Dermis blood vessel endothelial cell (primary cell): ENCODE measurements around the gene SPATA25. TPM values are rescaled to one million over a fixed set of nuclear protein-coding genes. Genes with fewer than 3 reads are reported as not detected.
"Not testable (repeated sequence)": the region's sequence is repeated elsewhere in the genome, so short reads cannot be mapped to it uniquely, and the experiment has no call there.

Experiments
- DNase-seq: peaks from one replicate; pipeline ENCODE4 v3.0.0; 2010
- total RNA-seq: library from RNA; depleted of rRNA; stranded (reverse); fragments of >200 nt; gene quantifications from 2 replicates; pipeline ENCODE4 v1.2.3, GENCODE V29; 2014

SPATA25 gene
- total RNA-seq, 1 donor from 2014 or later, result 1.2 TPM

DNA sequence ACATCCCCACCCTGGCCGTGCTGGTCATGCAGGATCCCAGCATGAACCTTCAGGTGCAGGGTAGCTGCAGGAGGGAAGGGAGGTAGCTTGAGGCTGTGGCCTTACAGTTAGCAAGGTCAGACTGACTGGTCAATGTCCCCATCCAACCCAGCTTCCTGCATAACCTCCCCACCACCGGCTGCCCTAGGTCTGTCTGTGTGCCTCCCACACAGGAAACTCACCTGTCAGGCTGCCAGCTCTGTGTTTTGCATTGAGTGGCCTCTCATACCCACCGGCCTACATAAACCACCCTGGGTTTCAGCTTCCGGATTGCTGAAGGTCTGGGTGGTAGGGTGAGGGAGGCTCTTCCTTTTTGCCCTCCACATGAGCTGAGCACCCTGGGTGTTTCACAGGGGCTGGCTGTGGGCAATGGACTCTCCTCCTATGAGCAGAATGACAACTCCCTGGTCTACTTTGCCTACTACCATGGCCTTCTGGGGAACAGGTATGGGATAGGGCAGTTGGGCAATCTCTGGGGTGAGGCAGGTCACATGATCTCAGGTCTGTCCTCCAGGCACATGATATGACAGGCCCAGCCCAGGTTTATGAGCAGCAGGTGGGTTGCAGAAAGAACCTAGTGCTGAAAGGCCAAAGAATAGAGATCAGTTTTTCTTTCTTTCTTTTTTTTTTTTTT is 5.5 kb upstream of the SPATA25 start:
- no peak for DNase-seq

DNA sequence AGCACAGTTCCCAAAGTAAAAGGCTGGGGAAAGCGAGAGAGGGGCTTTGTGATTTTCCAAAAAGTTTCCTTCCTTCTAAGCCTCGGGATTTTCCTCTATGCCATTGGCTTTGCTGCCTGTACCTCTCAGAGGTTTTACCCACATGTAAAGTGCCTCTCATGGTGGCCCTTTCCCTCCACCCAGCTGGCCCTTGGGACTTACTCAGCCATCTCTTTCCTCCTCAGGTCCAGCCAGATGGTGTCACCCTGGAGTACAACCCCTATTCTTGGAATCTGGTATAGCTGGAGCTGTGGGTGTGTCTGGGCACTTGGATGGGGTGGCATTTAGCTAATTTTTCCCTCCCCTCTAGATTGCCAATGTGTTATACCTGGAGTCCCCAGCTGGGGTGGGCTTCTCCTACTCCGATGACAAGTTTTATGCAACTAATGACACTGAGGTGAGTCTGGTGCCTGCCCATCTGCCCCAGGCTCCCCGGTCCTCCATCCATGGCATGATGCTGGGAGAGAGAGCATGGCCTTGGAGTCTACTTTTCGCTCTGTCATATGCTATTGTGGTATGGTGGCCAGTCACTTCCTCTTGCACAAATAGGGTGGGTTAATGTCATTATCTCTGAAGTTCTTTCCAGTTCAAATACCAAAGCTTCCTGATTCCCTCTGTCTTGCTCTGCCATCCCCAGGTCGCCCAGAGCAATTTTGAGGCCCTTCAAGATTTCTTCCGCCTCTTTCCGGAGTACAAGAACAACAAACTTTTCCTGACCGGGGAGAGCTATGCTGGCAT is 4.8 kb upstream of the SPATA25 start:
- peak; percentile 42 for DNase-seq

DNA sequence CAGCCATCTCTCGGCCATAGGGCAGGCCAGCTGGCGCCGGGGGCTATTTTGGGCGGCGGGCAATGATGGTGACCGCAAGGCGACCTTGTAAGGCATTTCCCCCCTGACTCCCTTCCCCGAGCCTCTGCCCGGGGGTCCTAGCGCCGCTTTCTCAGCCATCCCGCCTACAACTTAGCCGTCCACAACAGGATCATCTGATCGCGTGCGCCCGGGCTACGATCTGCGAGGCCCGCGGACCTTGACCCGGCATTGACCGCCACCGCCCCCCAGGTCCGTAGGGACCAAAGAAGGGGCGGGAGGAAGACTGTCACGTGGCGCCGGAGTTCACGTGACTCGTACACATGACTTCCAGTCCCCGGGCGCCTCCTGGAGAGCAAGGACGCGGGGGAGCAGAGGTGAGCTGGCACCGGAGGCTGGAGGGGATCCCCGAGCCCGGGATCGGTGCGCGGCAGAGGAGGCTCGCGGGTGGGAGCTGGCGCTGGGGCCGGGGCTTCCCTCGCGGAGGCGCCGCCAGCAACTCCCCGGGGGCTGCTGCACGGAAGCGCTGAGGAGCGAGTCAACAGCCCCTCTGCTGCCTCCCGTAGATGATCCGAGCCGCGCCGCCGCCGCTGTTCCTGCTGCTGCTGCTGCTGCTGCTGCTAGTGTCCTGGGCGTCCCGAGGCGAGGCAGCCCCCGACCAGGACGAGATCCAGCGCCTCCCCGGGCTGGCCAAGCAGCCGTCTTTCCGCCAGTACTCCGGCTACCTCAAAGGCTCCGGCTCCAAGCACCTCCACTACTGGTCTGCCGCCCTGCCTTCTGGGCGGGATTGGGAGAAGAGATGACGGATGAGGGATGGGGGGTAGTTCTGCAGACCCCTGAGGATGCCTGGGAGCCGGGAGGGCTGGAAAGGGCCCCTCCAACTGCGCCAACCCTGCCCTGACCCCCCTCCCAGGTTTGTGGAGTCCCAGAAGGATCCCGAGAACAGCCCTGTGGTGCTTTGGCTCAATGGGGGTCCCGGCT is 3.9 kb upstream of the SPATA25 start, which contains the start of the genes CTSA and NEURL2:
Gene CTSA (plus strand): TSS at position 351 of the 999 bp plus-strand sequence. CDS start 234 bp downstream, at position 585.
Gene NEURL2 (minus strand): TSS at position 224 of the 999 bp plus-strand sequence. CDS start 217 bp downstream, at position 7.
- DNase-seq, result peak; percentile 94

DNA sequence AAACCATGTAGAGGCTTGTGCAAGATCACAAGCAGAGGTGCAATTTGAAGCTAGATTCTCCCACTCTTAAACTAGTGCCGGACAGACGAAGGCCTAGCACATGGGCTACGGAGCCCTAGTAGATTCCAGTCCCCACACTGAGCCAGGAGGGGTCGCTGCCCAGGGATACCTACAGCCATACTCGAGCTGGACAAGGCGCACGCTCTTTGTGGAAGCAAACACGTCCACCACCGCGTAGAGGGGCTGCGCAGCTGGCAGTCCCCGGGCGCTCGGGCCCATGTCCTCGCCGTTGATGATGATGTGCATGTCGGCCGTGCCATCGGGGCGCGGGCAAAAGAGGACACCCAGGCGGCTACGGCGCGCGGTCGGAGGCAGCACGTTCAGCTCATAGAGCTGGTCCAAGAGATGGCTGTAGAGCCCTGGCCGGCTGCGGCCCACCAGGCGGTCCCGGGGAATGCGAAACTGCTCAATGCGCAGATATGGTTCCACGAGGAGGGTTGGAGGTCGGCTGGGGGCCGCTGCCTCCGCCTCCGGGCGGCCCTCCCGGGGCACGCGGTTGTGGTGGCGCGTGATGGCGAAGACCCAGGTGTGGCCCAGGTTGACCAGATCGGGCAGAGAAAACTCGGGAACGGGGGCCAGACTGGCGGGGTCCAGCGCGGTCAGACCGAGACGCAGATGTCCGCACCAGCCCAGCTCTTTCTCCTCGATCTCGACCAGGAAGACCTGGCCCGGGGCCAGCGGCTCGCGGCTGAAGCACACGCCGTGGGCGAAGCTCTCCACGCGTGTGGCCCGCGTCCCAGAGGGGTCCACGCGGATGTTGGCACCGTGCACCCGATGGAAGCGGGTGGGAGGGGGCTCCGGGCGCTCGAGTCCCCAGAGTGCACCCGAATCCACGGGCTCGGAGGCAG is 2.9 kb upstream of the SPATA25 start:
- DNase-seq, result peak; percentile 95

DNA sequence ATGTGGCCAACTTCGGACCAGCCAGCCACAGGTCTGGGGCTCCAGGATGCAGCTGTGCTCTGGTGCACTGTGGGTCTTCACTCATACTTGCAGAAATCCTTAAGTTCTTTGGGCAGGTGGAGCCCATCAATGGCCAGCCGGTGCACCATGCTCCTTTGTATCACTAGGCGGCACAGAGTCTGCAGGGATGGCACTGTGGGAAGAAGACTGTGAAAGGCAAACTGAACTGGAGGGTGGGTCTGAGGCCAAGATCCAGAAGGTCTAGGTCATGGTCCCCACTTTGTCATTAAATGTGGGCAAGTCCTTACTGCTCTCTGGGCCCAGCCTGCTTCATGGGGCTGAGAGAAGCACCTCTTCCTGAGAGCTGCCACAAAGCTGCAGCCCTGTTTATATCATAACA is 1.3 kb upstream of the SPATA25 start:
- no peak for DNase-seq

DNA sequence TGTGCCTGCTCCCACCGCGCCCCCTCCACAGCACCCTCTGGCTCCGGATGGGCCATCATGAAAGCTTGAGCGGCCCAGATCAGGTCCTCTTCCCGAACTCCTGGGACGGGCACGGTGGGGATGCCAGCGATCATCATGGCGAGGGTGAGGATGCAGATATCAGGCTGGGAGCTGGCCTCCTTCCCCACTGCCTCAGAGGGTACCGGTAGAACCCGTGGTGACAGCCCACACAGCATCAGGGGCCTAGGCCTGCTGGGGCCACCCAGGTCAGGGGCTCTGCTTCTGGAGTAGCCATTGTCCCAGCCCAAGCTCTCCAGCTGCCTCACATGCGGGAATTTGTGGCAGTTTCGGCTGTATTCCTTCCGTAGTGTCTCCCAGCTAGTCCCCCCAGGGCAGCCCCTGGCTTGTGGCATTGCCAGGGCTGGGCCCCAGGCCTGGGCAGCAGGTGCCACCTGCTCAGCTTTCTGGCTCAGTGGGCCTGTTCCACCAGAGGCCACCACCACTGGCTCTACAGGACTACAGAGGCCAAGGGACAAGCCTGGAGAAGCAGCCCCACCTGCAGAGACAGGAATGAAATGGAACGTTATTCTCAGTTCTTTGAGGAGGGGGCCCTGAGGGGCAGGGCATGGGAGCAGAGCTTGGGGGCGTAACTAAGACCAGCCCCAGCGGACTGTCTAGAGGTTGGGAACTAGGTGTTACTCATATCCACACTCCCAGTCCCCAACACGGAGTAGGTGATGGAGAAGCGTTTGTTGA is 654 bp downstream of the SPATA25 start:
- no peak for DNase-seq

DNA sequence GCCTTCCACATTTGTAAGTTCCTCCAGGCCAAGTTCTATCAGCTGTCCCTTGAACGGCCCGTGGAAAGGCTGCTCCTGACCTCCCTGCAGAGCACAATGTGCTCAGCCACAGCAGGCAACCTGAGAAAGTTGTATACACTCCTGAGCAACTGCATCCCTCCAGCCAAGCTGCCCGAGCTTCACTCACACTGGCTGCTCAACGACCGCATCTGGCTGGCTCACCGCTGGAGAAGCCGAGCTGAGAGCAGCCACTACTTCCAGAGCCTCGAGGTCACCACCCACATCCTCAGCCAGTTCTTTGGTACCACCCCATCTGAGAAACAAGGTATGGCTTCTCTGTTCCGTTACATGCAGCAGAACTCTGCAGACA is 4.3 kb downstream of the SPATA25 start:
- no peak for DNase-seq

DNA sequence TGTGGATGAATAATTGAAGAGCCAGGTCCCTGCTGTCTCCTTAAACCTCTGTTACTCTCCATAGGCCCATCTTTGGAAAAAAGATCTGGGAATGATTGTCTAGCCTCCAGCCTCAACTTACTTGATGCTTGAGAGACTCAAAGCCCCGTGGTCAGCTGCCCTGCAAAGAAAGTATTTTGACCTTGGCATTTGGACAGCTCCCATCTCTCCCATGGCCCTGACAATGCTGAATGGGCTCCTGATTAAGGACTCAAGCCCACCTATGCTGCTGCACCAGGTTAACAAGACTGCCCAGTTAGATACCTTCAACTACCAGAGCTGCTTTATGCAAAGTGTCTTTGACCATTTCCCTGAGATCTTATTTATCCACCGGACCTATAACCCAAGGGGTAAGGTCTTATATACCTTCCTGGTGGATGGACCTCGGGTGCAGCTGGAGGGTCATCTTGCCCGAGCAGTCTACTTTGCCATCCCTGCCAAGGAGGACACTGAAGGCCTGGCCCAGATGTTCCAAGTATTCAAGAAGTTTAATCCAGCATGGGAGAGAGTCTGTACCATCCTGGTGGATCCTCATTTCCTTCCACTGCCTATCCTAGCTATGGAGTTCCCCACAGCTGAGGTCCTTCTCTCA is 4.8 kb downstream of the SPATA25 start:
- no peak for DNase-seq

DNA sequence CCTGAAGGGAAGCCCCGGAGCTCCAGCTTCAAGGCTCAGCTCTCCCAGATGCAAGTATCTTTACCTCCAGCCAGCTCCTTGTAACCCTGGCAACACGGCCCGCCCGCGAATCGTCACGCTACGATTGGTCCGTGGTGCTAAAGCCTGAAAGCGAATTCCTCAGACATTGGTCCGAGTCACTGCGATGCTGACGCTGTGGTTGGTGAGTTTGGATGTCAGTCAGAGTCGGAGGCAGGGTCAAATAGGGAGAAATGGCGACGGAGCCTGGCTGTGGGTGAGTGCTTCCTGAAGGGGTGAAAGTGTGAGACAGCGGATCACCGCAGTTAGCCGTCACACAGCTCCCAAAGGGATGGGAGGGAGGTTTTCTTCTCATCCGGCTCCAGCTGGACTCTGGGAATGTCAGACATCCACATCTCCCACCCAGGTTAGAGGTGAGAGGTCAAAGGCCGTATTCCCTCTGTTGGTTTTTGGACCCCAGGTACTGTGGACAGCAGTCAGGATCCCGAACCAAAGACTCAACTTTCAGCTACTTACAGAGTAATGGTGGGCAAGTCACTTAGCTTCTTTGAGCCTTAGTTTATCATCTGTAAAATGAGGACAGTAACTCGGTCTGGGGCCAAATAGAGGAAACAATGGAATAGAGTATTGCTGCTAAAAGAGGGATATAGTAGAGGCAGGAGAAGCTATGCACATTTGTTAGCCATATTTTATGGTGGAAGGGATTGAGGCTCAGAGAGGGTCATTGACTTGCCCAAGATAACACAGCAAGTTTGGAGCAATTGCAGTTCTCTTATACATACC is 6.2 kb downstream of the SPATA25 start, which contains the start of gene ZSWIM1:
Gene ZSWIM1 (plus strand): TSS at position 240 of the 801 bp plus-strand sequence. CDS start 1,366 bp downstream, outside the sequence.
- peak; percentile 100 for DNase-seq

DNA sequence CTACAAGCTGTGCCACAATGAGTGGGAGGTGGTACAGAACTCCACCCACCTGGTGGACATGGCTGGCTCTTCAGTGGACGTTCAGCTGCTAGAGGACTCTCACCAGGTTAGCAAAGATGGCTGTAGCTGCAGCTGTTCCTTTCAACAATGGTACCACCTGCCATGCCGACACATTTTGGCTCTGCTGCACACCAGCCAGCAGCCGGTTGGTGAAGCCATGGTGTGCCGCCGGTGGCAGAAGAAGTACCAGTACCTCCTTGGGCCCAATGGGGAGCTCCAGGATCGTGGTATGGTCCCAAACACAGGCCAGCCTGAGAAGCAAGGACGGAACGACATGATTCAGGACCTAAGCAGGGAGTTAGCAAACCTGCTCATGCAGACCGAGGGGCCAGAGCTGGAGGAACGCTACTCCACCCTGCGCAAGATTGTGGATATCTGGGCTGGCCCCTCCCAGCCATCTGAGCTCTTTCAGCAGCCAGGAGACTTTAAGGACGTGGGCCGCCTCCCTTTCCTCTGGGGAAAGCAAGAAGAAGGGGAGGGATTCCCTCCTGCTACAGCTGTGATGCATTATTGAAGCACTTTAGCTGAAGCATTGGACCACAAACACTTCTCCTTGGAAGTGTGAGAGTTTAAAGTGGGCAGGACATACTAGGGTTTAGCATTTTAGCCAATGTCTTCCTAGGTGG is 9.2 kb downstream of the SPATA25 start:
- DNase-seq, result no peak

DNA sequence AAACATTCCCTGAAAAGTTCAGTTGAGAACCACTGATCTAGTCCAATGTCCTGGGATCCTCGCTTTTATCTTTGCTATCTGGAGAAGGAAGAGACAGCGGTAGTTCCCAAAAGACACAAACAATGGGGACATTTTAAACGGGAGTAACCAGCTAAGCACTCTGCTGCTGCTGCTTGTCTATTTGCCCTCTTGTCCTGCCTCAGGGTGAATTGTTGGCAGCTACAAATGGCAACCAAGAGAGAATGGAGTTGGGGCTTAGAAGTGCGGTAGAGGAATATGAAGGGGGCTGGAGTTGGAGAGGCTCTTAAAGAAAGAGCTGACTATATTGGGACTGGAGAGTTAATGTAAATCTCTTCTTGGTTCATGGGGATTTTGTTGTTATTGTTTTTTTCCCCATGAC is 12.8 kb downstream of the SPATA25 start:
- no peak for DNase-seq

DNA sequence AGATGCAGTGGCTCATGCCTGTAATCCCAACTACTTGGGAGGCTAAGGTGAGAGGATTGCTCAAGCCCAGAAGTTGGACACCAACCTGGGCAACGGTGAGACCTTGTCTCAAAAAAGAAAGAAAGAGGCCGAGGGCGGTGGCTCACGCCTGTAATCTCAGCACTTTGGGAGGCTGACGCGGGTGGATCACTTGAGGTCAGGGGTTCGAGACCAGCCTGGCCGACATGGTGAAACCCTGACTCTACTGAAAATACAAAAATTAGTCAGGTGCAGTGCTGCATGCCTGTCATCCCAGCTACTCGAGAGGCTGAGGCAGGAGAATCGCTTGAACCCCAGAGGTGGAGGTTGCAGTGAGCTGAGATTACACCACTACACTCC is 13.3 kb downstream of the SPATA25 start:
- not testable (repeated sequence) for DNase-seq

DNA sequence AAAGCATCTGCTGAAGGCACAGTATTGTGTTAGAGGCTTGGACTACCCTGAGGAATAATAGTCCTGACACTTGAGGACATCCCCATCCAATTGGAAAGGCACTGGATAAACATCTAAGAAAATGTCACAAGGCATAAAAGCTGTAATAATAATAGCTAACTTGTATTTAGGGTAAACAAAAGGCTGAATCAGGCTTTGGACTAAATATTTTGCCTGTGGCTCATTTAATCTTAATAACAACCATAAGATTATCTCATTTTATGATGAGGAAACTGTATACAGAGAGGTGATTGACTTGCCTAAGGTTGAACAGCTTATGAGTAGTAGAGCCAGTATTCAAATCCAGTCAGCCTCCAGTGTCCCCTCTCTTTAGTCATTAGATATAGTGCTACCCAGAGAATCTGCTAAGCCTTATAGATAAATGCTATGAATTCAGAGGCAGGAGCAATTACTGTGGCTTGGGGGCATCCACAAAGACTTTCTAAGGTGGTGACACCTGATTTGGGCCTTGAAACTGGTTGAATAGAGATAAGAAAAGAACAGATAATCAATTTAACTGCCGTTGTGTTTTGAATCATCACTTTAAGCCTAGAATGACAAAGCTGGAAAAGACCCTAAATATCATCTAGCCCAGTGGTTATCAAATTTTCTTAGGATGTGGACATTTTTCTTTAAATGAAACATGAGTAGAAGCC is 13.9 kb downstream of the SPATA25 start:
- no peak for DNase-seq

DNA sequence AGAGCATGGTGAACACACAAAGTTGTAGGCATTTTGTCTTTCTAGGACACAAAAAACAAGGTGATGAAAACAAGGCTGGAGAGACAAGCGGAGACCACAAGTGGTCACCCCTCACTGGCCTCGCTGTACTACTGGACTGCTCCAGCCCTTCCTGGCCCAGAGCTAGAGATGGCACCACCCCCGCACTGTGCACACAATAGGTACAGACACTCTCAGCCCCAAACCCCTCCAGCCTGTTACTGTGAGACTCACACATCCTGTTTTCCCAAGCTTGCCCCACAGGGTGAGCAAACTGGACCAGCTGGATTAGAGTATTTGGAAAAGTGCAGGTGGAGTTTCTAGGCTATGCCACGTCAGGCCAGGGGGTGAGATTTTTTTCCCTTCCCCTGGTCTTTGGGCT is 14.8 kb downstream of the SPATA25 start:
- no peak for DNase-seq

DNA sequence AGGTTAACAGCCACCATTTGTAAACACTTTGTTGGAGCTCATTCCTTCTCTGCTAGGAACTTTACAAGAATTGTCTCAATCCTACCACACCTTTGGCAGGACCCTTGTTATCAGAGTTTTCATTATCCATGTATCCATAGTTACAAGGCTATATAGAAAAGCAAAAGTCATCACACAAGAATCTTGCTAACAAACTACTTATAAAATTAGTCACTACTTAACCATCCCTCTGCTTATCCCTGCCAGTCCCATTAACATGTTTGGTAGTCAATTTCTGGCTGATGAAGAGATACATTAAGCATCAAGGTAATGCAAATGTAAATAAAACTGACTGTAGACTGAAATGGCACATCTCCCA is 19.6 kb downstream of the SPATA25 start:
- DNase-seq, result no peak

DNA sequence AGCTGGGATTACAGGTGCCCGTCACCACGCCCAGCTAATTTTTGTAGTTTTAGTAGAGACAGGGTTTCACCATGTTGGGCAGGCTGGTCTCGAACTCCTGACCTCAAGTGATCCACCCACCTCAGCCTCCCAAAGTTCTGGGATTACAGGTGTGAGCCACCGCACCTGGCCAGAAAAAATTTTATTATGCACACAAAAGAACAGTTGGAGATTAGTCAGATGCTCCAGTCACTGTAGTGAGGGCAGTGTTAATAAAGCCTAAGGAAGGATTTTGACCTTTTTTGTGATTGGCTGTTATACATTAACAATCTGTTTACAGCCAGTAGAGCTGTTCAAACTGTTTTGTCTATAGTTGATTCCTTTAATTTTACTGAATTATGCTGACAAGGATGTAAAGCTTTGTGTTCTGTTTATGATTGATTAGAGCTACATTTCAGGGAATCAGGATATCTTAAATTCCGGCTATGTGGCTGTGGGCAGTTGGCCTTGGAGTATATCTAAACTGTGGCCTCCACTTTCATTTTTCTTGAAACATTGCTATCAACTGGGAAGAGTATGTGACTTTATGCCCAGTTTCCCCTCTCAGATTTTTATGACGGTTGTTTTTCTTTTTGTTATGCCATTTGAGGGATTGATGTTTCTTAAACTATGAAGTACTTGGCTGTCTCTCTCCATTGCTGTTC is 20.1 kb downstream of the SPATA25 start:
- no peak for DNase-seq

DNA sequence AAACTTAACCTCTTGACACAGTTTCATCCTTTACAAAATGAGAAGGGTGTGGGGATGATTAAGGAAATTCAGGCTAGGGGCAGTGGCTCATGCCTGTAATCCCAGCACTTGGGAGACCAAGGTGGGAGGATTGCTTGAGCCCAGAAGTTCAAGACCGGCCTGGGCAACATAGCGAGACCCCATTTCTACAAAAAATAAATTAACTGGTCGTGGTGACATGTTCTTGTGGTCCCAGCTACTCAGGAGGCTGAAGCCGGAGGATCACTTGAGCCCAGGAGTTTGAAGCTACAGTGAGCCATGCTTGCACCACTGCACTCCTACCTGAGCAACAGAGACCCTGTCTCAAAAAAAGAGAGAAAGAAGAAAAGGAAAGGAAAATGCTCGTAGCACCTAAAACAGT is 21.0 kb downstream of the SPATA25 start:
- no peak for DNase-seq
